GM18867 (cell line): Measurements from ENCODE around the gene FBP2.
A peak's percentile ranks its signal among the peaks of the same experiment; 100 is the strongest.
"Not testable (repeated sequence)": the region's sequence is repeated elsewhere in the genome, so short reads cannot be mapped to it uniquely, and the experiment has no call there.

ENCODE experiments used
- ATAC-seq: cut with Tn5 transposase; IDR thresholded peaks from one replicate; pipeline ENCODE4 v1.9.1; 2021; ENCODE audit warnings: mild to moderate bottlenecking, moderate library complexity; ENCODE audit not compliant: unreplicated experiment

Gene FBP2

GRCh38 chr9:94564279-94564678 is 29.3 kb downstream of the FBP2 start:
- ATAC-seq, result not testable (repeated sequence)

DNA sequence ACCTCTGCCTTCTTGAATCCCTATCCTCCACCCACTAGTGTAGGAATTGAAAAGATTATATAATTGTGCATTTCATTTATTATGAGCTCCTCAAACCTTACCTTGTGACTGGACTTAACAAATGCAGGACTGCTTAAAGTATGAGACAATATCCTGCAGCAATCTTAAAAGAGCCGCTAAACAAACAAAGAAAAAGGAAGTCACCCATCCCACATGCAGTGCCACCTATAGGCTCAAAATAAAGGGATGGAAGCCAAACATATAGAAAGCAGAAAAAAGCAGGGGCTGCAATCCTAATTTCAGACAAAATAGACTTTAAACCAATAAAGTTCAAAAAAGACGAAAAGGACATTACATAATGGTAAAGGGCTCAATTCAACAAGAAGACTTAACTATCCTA is 30.1 kb downstream of the FBP2 start:
- no peak for ATAC-seq

- ATAC-seq, result no peak
Measured at GRCh38 chr9:94560237-94560636, 33.4 kb downstream of the FBP2 start.

DNA sequence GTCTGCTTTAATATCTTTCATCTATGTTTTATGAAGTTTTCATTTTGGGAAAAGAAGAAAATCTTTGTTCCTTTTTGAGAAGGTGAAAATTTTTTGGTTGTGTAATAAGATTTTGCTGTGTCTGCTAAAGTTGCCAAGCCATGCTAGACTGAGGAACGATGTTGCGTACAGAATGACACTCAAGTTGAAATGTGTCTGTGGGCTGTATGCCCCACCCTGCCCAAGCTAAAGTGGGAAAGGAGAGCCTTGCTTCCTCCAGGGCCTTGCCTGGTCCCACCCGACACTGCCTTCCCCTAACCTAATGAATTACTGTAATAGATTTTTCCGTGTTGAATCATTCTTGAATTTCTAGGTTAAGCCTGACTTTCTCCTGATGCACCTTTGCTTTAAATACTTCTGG is 36.2 kb downstream of the FBP2 start:
- ATAC-seq, result no peak

- peak; percentile 65 for ATAC-seq
Measured at GRCh38 chr9:94554439-94555331, 38.9 kb downstream of the FBP2 start, which contains the start of gene PCAT7. Gene PCAT7 (plus strand): TSS chr9:94555083.

DNA sequence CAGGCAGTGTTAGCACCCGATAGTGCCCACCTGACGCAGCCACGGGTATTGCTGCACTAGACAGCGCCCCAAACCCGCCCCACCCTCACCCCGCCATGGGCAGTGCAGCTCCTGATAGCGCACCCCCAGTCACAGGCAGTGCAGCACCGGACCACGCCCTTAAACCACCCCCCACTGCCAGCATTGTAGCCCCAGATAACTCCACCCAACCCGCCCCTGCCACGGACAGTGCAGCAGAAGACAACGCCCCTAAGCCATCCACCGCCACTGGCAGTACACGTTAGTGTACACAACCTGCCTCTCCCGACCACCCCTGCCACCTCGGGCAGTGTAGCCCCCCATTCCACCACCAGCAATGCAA is 39.6 kb downstream of the FBP2 start:
- ATAC-seq, result no peak

- ATAC-seq, result no peak
Measured at GRCh38 chr9:94553029-94553938, 40.3 kb downstream of the FBP2 start.

- ATAC-seq, result no peak
Measured at GRCh38 chr9:94545940-94546339, 47.7 kb downstream of the FBP2 start.

DNA sequence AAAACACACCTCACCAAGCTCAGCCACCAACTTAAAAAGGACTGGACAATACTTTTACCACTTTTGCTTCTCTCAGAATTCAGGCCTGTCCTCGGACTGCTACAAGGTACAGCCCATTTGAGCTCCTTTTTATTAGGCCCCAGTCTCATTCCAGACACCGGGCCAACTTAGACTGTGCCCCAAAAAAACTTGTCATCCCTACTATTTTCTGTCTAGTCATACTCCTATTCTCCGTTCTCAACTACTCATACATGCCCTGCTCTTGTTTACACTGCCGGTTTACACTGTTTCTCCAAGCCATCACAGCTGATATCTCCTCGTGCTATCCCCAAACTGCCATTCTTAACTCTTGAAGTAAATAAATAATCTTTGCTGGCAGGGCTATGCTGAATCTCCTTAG is 49.3 kb downstream of the FBP2 start:
- not testable (repeated sequence) for ATAC-seq

DNA sequence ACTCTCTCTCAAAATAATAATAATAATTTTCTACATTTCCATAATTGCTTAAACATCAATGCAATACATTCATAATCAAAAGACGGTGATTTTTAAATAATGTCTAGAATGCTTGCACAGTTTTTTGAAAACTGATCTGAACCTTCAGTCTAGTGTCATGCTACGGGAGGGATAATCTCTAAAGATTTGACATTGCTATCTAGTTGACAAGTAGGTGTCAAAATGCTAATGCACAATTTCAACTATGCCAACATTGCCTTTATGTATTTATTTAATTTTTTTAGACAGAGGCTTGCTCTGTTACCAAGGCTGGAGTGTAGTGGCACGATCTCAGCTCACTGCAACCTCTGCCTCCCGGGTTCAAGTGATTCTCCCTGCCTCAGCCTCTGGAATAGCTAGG is 54.7 kb downstream of the FBP2 start:
- no peak for ATAC-seq

DNA sequence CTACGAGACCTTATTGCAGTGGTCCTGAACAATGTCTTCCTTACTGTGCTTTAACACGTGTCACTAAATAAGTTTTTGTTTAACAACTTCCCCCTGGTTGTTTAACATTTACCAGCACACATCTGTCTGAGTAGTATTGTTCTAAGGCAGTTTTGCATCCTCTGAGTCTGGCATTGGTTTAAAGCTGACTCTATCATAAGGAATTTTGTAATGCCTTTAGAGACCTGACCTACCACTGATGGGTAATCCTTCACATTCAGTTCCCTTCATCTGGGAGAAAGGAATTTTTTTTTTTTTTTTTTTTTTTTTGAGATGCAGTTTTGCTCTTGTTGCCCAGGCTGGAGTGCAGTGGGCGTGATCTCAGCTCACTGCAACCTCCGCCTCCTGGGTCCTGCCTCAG is 58.7 kb downstream of the FBP2 start:
- ATAC-seq, result no peak

- no peak for ATAC-seq
Measured at GRCh38 chr9:94533601-94534000, 60.0 kb downstream of the FBP2 start.

DNA sequence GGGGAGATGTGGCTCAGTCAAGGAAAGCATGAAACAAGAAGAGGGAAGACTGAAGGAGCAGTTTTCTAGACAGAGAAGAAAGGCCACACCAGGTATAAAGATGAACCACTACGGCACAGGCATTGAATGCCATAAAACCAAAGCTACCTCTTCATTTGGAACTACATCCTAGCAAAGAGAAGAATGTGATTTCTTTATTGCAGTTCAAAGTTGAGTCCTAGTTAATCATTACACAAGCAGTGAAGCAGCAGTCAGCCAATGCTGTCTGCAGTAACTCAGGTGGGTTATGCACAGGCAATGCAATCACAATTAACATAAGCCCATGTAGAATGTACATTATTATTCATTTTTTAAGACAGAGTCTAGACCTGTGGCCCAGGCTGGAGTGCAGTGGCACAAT is 60.5 kb downstream of the FBP2 start:
- ATAC-seq, result no peak

DNA sequence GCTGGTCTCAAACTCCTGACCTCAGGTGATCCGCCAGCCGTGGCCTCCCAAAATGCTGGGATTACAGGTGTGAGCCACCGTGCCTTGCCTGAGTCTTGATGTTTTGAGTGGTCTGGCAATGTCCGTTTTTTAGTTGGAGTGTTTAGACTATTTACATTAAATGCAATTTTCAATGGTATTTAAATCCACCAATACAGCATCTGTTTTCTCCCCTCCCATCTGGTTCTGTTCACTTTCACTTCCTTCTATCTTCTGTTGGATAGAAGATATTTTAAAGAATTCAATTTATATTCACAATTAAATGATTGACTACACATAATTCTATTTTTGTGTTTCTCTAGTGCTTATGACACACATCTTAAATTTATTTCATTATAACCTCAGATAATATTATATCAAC is 64.7 kb downstream of the FBP2 start:
- ATAC-seq, result no peak

DNA sequence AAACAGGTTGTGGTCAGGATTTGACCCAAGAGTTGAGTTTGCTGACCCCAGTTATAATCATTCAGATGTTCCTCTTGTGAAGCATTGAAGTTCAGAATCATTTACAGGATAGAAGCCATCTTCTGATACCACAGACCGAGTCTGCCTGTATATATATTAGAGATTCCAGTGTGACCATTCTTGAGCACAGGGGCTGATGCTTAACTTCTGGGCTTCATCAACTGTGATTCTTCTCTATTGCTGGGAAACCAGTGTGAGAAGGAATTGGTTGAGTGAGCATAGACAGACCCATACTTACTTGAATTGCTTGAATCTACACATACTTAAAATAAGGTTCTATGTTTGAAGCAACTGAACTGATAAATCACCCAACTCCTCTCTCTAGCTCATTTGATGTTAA is 66.7 kb downstream of the FBP2 start:
- ATAC-seq, result no peak

DNA sequence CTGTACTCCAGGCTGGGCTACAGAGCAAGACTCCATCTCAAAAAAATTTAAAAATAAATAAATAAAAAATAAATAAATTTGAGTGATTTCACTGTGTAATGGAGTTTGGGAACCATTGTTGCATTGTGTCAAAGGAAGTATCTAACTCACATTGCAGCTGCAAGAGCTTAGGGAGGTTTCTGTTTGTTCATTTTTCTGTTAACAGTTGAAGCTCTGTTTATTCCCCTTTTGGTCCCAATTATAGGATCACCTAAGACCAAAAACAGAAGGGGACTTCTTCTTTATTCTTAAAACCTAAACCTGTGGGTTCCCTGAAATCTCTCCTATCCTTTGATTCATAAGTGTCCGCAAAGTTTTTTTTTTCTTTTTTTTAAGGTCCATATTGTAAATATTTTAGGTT is 67.4 kb downstream of the FBP2 start:
- ATAC-seq, result no peak

- no peak for ATAC-seq
Measured at GRCh38 chr9:94525396-94526035, 68.1 kb downstream of the FBP2 start.

- no peak for ATAC-seq
Measured at GRCh38 chr9:94517254-94517653, 76.4 kb downstream of the FBP2 start.

DNA sequence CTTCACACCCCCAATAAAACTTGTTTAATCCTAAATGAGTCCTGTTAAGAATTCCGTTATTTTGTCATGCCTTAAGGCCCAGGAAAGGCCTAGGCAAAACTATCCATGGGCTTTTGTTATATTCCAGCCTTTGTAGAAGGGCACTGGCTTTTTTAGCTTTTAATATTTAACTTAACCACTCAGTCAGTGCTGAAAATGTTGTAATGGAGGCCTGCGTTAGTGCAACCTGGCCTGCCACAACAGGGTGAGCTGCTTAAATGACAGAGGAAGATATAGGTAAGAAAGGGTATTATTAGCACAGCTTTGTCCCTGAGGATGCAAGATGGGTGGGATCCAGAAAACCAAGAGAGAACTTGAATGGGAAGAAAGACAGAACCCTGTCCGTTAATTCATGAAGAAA is 78.9 kb downstream of the FBP2 start:
- ATAC-seq, result no peak

DNA sequence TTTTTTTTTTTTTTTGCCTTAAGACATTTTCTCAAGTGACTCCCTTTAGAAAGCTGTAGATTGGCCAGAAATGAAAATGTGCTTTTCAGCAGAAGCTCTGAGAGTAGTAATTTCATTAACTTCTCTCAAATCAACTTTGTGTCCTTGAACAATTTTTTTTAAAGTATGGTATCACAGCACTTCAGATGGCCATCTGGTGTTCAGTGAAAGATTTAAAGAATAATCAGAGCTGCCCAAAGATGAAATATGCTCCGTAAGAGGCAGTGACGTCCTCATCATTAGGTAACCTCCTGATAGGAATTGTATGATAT is 81.7 kb downstream of the FBP2 start:
- no peak for ATAC-seq

GRCh38 chr9:94511134-94511954 is 82.3 kb downstream of the FBP2 start:
- no peak for ATAC-seq
